Astrocyte of the cerebellum (primary cell): Measurements from ENCODE around the gene TRIM42.

Experiments used
- DNase-seq: peaks from one replicate; pipeline ENCODE4 v3.0.0-alpha.2; 2011; ENCODE audit warnings: low read depth
- H3K4me3 ChIP-seq: 2 replicates; pipeline ENCODE4 v1.5.1; 2011; ENCODE audit warnings: mild to moderate bottlenecking, low read depth, low read length, moderate library complexity
- in situ Hi-C: cut with HindIII; loops from 2 replicates; pipeline ENCODE4 v1.10.0; 2017; ENCODE audit warnings: low sequenced_read_pairs
- TF ChIP-seq, protein P1 (sequence below): IDR thresholded peaks from 2 replicates; pipeline ENCODE4 v1.5.1; 2012; ENCODE audit warnings: low read length, low read depth, moderate library complexity, mild to moderate bottlenecking; ENCODE audit errors: missing control alignments

Gene TRIM42

DNA sequence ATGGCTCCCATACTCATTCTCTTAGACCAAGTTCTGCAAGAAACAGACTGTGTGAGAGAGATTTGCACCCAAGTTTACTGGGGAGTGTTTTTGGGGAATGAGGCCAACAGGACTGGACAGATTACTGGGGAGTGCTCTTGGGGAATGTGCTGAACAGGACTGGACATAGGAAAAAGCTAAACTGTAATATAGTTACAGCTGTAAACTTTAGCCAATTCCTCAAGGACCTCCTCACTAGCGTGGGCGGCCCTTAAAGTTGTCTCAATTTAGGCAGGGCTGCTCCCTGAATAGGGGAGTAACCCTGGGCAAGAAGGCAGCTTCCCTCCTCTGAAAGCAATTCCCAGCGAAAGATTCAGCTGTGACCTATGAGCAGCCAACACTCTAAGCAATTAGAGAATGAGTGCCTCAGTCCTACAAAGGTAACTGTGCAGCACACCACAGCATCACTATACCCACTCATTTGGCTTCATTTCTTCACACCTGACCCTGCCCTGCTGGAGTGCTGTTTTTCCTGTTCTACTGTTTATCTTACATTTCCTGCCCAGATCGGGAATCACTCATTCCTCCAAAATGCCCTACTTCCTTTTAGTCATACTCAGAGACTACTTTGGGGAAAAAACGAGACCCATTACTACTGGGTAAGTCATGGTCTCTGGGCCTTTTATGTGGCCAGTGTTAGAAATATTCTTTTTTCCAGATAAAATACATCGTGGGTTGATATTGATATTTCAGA is 41.3 kb upstream of the TRIM42 start:
- DNase-seq, result no peak
- no peak overlapping the region for H3K4me3 ChIP-seq
- TF ChIP-seq, protein P1, sequence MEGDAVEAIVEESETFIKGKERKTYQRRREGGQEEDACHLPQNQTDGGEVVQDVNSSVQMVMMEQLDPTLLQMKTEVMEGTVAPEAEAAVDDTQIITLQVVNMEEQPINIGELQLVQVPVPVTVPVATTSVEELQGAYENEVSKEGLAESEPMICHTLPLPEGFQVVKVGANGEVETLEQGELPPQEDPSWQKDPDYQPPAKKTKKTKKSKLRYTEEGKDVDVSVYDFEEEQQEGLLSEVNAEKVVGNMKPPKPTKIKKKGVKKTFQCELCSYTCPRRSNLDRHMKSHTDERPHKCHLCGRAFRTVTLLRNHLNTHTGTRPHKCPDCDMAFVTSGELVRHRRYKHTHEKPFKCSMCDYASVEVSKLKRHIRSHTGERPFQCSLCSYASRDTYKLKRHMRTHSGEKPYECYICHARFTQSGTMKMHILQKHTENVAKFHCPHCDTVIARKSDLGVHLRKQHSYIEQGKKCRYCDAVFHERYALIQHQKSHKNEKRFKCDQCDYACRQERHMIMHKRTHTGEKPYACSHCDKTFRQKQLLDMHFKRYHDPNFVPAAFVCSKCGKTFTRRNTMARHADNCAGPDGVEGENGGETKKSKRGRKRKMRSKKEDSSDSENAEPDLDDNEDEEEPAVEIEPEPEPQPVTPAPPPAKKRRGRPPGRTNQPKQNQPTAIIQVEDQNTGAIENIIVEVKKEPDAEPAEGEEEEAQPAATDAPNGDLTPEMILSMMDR, result no peak
- in situ Hi-C loops, result no loop called here

DNA sequence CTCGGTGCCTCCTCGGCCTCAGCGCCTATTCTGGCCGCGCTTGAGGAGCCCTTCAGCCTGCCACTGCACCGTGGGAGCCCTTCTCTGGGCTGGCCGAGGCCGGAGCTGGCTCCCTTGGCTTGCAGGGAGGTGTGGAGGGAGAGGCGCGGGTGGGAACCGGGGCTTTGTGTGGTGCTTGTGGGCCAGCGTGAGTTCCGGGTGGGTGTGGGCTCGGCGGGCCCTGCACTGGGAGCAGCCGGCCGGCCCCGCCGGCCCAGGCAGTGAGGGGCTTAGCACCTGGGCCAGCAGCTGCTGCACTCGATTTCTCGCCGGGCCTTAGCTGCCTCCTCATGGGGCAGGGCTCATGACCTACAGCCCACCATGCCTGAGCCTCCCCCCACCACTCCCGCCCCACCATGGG is 26.6 kb upstream of the TRIM42 start:
- H3K4me3 ChIP-seq, result no peak overlapping the region
- in situ Hi-C loops, result no loop called here
- TF ChIP-seq, protein P1, result no peak
- no peak for DNase-seq

DNA sequence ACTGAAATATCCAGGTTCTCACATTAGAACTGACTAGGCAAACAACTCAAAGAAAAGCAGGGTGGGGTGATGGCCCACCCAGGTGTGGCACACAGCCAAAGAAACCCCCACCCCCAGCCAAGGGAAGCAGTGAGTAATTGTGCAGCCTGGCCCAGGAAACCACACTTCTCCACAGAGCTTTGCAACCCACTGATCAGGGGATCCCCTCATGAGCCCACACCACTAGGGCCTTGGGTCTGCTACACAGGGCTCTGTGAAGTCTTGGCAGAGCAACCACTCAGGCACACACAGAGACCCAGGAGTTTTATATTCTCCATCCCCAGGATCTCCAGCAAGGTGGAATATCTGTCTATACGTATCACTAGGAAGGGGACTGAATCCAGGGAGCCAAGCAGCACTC is 22.2 kb upstream of the TRIM42 start:
- TF ChIP-seq, protein P1, result no peak
- no peak for DNase-seq
- in situ Hi-C loops, result no loop called here
- no peak overlapping the region for H3K4me3 ChIP-seq

DNA sequence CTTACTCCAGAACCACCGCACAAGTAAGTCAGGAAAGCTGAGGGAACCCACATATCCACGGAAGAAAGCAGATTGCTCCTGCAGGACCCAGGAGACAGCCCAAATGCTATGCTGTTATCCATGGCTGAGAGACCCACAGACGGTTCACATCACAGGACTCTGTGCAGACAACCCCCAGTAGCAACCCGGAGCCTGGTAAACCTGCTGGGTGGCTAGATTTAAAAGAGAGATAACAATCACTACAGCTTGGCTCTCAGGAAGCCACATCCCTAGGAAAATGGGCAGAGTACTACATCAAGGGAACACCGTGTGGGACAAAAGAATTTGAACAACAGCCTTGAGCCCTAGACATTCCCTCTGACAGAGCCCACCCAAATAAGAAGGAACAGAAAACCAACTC is 13.8 kb upstream of the TRIM42 start:
- no peak for DNase-seq
- H3K4me3 ChIP-seq, result no peak overlapping the region
- TF ChIP-seq, protein P1, result no peak
- in situ Hi-C loops, result no loop called here

DNA sequence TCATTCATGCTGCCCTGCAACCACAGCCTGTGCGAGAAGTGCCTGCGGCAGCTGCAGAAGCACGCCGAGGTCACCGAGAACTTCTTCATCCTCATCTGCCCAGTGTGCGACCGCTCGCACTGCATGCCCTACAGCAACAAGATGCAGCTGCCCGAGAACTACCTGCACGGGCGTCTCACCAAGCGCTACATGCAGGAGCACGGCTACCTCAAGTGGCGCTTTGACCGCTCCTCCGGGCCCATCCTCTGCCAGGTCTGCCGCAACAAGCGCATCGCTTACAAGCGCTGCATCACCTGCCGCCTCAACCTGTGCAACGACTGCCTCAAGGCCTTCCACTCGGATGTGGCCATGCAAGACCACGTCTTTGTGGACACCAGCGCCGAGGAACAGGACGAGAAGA is 4.7 kb downstream of the TRIM42 start:
- in situ Hi-C loops, result no loop called here
- H3K4me3 ChIP-seq, result no peak overlapping the region
- TF ChIP-seq, protein P1, result no peak
- no peak for DNase-seq

DNA sequence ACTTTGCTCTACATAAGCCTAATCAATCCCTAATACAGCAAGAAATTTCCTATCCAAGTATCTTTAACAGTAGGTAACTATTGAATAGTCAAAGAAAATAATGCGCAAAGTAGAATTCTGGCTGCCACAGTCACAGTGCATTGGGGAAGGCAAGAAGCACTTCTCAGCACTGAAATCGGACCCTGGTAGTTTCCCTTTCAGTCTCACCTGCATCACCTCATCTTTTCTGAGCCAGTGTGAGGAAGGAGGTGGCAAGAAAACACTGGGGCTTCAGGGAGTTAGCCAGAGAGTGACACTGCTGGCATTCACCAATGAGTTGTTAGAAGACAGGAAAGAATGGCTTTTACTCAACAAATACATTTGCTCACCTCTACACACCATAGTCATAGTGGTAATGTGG is 8.3 kb downstream of the TRIM42 start:
- in situ Hi-C loops, result no loop called here
- TF ChIP-seq, protein P1, result no peak
- H3K4me3 ChIP-seq, result no peak overlapping the region
- DNase-seq, result no peak

DNA sequence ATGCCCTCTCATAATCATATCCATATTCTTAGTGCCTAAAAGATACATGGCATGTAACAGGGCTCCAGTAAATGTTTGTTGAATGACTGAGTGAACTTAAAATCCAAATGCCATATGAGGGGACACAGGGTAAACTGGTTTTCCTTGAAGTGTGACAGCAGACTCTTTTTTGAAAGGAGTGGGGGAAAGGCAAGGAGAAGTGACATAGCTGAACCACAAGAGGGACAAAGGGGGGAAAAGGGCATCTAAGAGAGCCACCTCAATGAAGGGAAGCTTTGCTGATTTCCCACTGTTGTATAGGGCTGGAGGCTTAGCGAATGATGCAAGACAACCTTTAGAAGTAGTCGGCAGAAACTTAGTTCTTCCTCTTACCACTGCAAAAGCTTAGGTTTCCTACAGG is 9.1 kb downstream of the TRIM42 start:
- TF ChIP-seq, protein P1, result no peak
- no peak overlapping the region for H3K4me3 ChIP-seq
- DNase-seq, result no peak
- in situ Hi-C loops, result no loop called here
